Liver (tissue), 9 donors: ENCODE data around the gene ASTN1. TPM values are rescaled to one million over a fixed set of nuclear protein-coding genes. Genes with fewer than 3 reads are reported as not detected.

Experiments
- DNase-seq: peaks from one replicate; pipeline ENCODE4 v3.0.0-alpha.2; 2017; ENCODE audit warnings: low spot score
- H3K27ac ChIP-seq, 2 donors: one replicate each; pipeline ENCODE4 v1.7.0; 2013; ENCODE audit warnings: inconsistent platforms in 2 of 2, low read length in 2 of 2, control low read depth in 1 of 2, low read depth in 1 of 2, mild to moderate bottlenecking in 1 of 2
- H3K27me3 ChIP-seq, 4 donors: one replicate each; pipeline versions ENCODE4 v1.6.1 to v1.7.0; 2013; ENCODE audit warnings: low read length in 3 of 4, inconsistent platforms in 1 of 4, mild to moderate bottlenecking in 1 of 4, moderate library complexity in 1 of 4; ENCODE audit not compliant: control insufficient read depth in 4 of 4, insufficient read depth in 4 of 4
- H3K36me3 ChIP-seq, 4 donors: one replicate each; pipeline versions ENCODE4 v1.6.1 to v1.7.0; 2013; ENCODE audit warnings: low read length in 3 of 4, mild to moderate bottlenecking in 3 of 4, low read depth in 1 of 4, moderate library complexity in 1 of 4; ENCODE audit not compliant: control insufficient read depth in 4 of 4, insufficient read depth in 3 of 4
- H3K4me1 ChIP-seq, 4 donors: one replicate each; pipeline versions ENCODE4 v1.6.1 to v1.7.0; 2013; ENCODE audit warnings: low read length in 3 of 4, mild to moderate bottlenecking in 3 of 4, moderate library complexity in 1 of 4; ENCODE audit not compliant: control insufficient read depth in 4 of 4, insufficient read depth in 4 of 4
- H3K4me3 ChIP-seq, 3 donors: one replicate each; pipeline versions ENCODE4 v1.6.1 to v1.7.0; 2013; ENCODE audit warnings: low read length in 3 of 3, control low read depth in 1 of 3, low read depth in 1 of 3, mild to moderate bottlenecking in 1 of 3
- H3K9ac ChIP-seq, 2 donors: one replicate each; pipeline ENCODE4 v1.7.0; 2013; ENCODE audit warnings: low read length in 2 of 2, mild to moderate bottlenecking in 2 of 2, moderate library complexity in 2 of 2, control low read depth in 1 of 2, low read depth in 1 of 2
- H3K9me3 ChIP-seq, 4 donors: one replicate each; pipeline versions ENCODE4 v1.6.1 to v1.7.0; 2013; ENCODE audit warnings: low read length in 3 of 4; ENCODE audit not compliant: control insufficient read depth in 4 of 4
- EGR1 ChIP-seq, 2 donors: IDR thresholded peaks; 2 replicates each; pipeline ENCODE4 v1.6.1; 2016 to 2018; ENCODE audit warnings: antibody characterized with exemption in 2 of 2, low read depth in 2 of 2
- FOXA1 ChIP-seq: IDR thresholded peaks from 2 replicates; pipeline ENCODE4 v1.6.1; 2016; ENCODE audit warnings: antibody characterized with exemption
- FOXA2 ChIP-seq: IDR thresholded peaks from 2 replicates; pipeline ENCODE4 v1.6.1; 2016; ENCODE audit warnings: antibody characterized with exemption
- HNF4G ChIP-seq: IDR thresholded peaks from 2 replicates; pipeline ENCODE4 v1.6.1; 2016; ENCODE audit warnings: antibody characterized with exemption
- JUND ChIP-seq, 2 donors: IDR thresholded peaks; 2 replicates each; pipeline ENCODE4 v1.6.1; 2016; ENCODE audit warnings: antibody characterized with exemption in 2 of 2
- NR2F2 ChIP-seq: IDR thresholded peaks from 2 replicates; pipeline ENCODE4 v1.6.1; 2016; ENCODE audit warnings: antibody characterized with exemption
- RAD21 ChIP-seq, 2 donors: IDR thresholded peaks; 2 replicates each; pipeline ENCODE4 v1.6.1; 2016; ENCODE audit warnings: antibody characterized with exemption in 2 of 2, mild to moderate bottlenecking in 2 of 2
- RXRA ChIP-seq, 2 donors: IDR thresholded peaks; 2 replicates each; pipeline ENCODE4 v1.6.1; 2017 to 2018; ENCODE audit warnings: antibody characterized with exemption in 2 of 2, mild to moderate bottlenecking in 1 of 2
- SP1 ChIP-seq: IDR thresholded peaks from 2 replicates; pipeline ENCODE4 v1.6.1; 2018; ENCODE audit warnings: antibody characterized with exemption, mild to moderate bottlenecking
- TAF1 ChIP-seq: conservative IDR thresholded peaks from 2 replicates; pipeline ENCODE4 v1.6.1; 2016; ENCODE audit warnings: antibody characterized with exemption, mild to moderate bottlenecking
- YY1 ChIP-seq: IDR thresholded peaks from 2 replicates; pipeline ENCODE4 v1.6.1; 2016; ENCODE audit warnings: antibody characterized with exemption, mild to moderate bottlenecking
- WGBS: extraction: QIAGEN DNeasy Blood & Tissue Kit; methylation state at CpG from one replicate; pipeline ENCODE4 v1.1.7; 2013; 5-methylcytosine and 5-hydroxymethylcytosine counted together
- polyA plus RNA-seq, 2 donors: library from polyadenylated mRNA; stranded (reverse) in 1 of 2; unstranded in 1 of 2; fragments of 200-250 nt in 1 of 2; fragments of >200 nt in 1 of 2; fragmentation: Nextera tagmentation in 1 of 2; extraction: Ambion mirVana in 1 of 2; gene quantifications; one replicate each; pipeline versions ENCODE4 v1.2.1 to v1.2.3, GENCODE V29; 2013 to 2015
- total RNA-seq, 2 donors: library from RNA; depleted of rRNA; stranded (reverse); fragments of >200 nt; gene quantifications; one replicate each; pipeline ENCODE4 v1.2.3, GENCODE V29; 2014
- TF ChIP-seq, protein P1 (sequence below): IDR thresholded peaks from 2 replicates; pipeline ENCODE4 v1.6.1; 2016; ENCODE audit warnings: antibody characterized with exemption
- TF ChIP-seq, protein P2 (sequence below): fragments of 150-350 bp; IDR thresholded peaks from 2 replicates; pipeline ENCODE4 v1.5.1; 2017; ENCODE audit warnings: improper control_type of control experiment, low read depth, low read length; ENCODE audit not compliant: missing input control
- TF ChIP-seq, protein P3 (sequence below): IDR thresholded peaks from 2 replicates; pipeline ENCODE4 v1.6.1; 2016; ENCODE audit warnings: antibody characterized with exemption
- TF ChIP-seq, protein P4 (sequence below): IDR thresholded peaks from 2 replicates; pipeline ENCODE4 v1.6.1; 2016; ENCODE audit warnings: antibody characterized with exemption, mild to moderate bottlenecking
- donor health status: healthy.
- donor health status: healthy.
- donor health status: healthy.
- donor health status: healthy.
- donor health status: healthy.

Gene ASTN1
- total and polyA plus RNA-seq, 4 donors, result 0.10 to 0.28 (median 0.18) TPM

DNA sequence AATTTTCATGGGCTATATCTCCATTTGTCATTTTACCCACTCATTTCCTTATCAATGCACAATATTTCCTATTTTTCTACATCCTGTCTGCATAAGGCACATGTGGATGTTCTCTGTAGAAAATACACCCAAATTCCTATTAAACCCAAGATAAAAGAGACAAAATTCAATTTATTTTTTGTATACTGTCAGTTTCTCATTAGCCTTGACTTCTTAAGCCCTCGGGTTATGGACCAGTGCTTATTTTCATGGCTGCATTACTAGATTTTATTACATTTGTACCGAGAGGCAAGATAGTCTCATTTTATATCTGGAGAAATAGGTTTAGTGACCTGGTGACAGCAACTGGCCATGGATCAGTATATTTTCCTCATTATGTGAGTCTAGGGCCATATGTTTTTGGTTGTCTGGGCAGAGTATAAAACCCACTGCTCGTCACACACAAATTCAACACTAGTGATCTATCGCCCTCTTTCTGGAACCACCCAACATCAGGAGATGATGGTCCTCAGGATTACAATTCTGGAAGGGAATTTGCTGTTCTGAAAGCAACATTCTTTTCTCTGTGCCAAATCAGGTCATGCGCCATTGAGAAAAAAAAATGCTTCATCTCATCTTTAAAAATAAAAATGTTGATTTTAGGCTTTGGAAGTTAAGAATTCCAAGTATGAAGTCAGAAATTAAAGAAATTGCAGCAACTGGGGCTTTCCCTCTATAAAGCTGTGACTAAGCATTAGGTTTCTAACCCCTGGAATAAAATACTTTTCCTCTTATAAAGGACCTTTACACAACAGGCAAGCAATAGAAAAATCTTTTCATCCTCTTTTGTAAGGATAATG is 81.4 kb downstream of the ASTN1 start:
- Histone ChIP-seq H3K27ac (no peak overlapping the region), H3K9ac (no peak overlapping the region), H3K36me3 (no peaks in the 10 kb centered on the region), H3K9me3 (no peaks in the 10 kb centered on the region), H3K27me3 (peaks cover 0 to 4% (median under 1%) of the 10 kb centered on the region in 4 donors), H3K4me1 (no peaks in the 10 kb centered on the region), H3K4me3 (no peak overlapping the region)
- 73% methylated on average over 5 of the region's 5 CpGs for WGBS
- TF ChIP-seq SP1 (no peak), RAD21 (IDR thresholded peaks at IDR 0.05) (no peak), FOXA2 (no peak), NR2F2 (no peak), JUND (IDR thresholded peaks at IDR 0.05) (no peak), YY1 (no peak)
- TF ChIP-seq, protein P1, sequence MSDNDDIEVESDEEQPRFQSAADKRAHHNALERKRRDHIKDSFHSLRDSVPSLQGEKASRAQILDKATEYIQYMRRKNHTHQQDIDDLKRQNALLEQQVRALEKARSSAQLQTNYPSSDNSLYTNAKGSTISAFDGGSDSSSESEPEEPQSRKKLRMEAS, result no peak
- no peak for DNase-seq

DNA sequence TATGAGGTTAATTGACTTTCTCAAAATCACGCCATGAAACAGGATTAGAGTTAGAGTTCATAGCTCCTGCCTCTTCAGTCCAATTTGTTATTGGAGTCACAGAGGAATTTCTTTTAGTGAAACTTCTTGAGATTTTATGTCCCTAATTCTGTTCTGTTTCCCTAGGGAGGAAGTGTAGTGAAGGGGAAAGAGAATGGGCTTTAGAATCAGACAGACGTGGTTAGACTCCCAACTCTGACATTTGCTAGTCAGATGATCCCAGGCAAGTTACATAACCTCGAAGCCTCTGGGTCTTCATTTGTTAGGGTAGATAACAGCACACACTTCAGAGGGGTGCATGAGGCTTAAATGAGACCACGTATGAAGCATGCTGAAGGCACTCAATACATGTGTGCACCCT is 83.9 kb downstream of the ASTN1 start:
- peaks cover 0 to 2% (median 0%) of the 10 kb centered on the region in 4 donors for H3K27me3 ChIP-seq
- no peak overlapping the region for H3K4me3 ChIP-seq
- H3K9ac ChIP-seq, result no peak overlapping the region
- TF ChIP-seq FOXA2 (no peak), YY1 (no peak)
- TF ChIP-seq, protein P2, sequence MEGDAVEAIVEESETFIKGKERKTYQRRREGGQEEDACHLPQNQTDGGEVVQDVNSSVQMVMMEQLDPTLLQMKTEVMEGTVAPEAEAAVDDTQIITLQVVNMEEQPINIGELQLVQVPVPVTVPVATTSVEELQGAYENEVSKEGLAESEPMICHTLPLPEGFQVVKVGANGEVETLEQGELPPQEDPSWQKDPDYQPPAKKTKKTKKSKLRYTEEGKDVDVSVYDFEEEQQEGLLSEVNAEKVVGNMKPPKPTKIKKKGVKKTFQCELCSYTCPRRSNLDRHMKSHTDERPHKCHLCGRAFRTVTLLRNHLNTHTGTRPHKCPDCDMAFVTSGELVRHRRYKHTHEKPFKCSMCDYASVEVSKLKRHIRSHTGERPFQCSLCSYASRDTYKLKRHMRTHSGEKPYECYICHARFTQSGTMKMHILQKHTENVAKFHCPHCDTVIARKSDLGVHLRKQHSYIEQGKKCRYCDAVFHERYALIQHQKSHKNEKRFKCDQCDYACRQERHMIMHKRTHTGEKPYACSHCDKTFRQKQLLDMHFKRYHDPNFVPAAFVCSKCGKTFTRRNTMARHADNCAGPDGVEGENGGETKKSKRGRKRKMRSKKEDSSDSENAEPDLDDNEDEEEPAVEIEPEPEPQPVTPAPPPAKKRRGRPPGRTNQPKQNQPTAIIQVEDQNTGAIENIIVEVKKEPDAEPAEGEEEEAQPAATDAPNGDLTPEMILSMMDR, result no peak
- no peak for DNase-seq
- no peaks in the 10 kb centered on the region for H3K9me3 ChIP-seq
- 67% methylated on average over 4 of the region's 4 CpGs for WGBS
- H3K27ac ChIP-seq, result no peak overlapping the region
- H3K4me1 ChIP-seq, result no peaks in the 10 kb centered on the region
- H3K36me3 ChIP-seq, result no peaks in the 10 kb centered on the region

DNA sequence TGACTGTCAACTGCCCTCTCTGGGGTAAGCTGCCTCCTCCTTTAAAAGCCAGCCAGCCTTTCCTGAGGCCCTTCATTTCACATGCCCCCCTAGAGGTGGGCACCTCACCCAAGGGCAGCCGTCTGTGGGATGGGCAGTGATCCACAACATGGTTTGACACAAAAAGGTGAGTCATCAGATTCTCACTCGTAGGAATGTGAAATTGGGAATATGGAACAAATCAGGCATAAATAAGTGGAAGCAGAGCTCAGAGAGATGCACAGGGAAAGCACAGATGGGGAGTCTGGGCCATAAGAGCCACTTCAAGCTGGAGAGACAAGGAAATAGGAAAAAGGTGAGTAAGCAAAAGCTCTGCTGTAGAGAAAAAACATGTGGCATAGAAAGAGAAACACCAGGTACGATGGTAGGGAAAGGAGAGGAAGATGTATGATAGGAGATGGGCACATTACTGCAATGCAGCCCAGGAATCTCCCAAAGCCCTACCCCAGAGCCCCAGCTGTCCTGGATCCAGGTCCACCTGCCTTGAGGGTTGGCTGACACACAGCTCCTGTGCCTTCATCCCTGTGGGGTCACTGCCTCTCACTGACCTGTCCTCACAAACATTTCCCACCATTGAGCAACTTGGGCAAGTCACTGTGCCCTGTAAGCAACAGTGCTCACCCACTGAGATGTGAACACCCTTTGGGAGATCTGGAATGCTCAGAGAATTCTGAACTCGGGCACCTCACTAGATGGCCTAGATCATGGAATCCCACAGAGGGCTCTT is 86.6 kb downstream of the ASTN1 start:
- Histone ChIP-seq H3K36me3 (no peaks in the 10 kb centered on the region), H3K4me1 (no peaks in the 10 kb centered on the region), H3K9ac (no peak overlapping the region), H3K27ac (no peak overlapping the region), H3K27me3 (no peaks in the 10 kb centered on the region), H3K9me3 (no peaks in the 10 kb centered on the region), H3K4me3 (no peak overlapping the region)
- 73% methylated on average over 4 of the region's 4 CpGs for WGBS
- TF ChIP-seq EGR1 (IDR thresholded peaks at IDR 0.05; ENCODE audit: low read depth in 2 of 2), result no peak
- TF ChIP-seq RAD21 (IDR thresholded peaks at IDR 0.05), result no peak
- TF ChIP-seq, protein P2, result no peak
- TF ChIP-seq, protein P3, sequence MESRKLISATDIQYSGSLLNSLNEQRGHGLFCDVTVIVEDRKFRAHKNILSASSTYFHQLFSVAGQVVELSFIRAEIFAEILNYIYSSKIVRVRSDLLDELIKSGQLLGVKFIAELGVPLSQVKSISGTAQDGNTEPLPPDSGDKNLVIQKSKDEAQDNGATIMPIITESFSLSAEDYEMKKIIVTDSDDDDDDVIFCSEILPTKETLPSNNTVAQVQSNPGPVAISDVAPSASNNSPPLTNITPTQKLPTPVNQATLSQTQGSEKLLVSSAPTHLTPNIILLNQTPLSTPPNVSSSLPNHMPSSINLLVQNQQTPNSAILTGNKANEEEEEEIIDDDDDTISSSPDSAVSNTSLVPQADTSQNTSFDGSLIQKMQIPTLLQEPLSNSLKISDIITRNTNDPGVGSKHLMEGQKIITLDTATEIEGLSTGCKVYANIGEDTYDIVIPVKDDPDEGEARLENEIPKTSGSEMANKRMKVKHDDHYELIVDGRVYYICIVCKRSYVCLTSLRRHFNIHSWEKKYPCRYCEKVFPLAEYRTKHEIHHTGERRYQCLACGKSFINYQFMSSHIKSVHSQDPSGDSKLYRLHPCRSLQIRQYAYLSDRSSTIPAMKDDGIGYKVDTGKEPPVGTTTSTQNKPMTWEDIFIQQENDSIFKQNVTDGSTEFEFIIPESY, result no peak
- TF ChIP-seq JUND (IDR thresholded peaks at IDR 0.05), result no peak
- no peak for TF ChIP-seq TAF1
- no peak for TF ChIP-seq SP1
- no peak for TF ChIP-seq YY1
- TF ChIP-seq, protein P1, result no peak
- TF ChIP-seq HNF4G, result no peak
- TF ChIP-seq FOXA1, result no peak
- no peak for TF ChIP-seq RXRA (IDR thresholded peaks at IDR 0.05)
- TF ChIP-seq, protein P4, sequence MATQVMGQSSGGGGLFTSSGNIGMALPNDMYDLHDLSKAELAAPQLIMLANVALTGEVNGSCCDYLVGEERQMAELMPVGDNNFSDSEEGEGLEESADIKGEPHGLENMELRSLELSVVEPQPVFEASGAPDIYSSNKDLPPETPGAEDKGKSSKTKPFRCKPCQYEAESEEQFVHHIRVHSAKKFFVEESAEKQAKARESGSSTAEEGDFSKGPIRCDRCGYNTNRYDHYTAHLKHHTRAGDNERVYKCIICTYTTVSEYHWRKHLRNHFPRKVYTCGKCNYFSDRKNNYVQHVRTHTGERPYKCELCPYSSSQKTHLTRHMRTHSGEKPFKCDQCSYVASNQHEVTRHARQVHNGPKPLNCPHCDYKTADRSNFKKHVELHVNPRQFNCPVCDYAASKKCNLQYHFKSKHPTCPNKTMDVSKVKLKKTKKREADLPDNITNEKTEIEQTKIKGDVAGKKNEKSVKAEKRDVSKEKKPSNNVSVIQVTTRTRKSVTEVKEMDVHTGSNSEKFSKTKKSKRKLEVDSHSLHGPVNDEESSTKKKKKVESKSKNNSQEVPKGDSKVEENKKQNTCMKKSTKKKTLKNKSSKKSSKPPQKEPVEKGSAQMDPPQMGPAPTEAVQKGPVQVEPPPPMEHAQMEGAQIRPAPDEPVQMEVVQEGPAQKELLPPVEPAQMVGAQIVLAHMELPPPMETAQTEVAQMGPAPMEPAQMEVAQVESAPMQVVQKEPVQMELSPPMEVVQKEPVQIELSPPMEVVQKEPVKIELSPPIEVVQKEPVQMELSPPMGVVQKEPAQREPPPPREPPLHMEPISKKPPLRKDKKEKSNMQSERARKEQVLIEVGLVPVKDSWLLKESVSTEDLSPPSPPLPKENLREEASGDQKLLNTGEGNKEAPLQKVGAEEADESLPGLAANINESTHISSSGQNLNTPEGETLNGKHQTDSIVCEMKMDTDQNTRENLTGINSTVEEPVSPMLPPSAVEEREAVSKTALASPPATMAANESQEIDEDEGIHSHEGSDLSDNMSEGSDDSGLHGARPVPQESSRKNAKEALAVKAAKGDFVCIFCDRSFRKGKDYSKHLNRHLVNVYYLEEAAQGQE, result no peak
- no peak for DNase-seq
